ENCODE measurements around the gene IKZF3. TPM values are rescaled to one million over a fixed set of nuclear protein-coding genes. Genes with fewer than 3 reads are reported as not detected.

The IKZF3 gene
- polyA plus RNA-seq, 1 donor from 2014 or later, result not detected

GRCh38 chr17:39716073-39716818, 147.9 kb downstream of the IKZF3 start:
- Histone ChIP-seq H3K4me2 (ENCODE audit: low read length) (no peak overlapping the region), H3K79me2 (replicated peaks; ENCODE audit: insufficient read depth, low read length) (no peaks in the 10 kb centered on the region), H4K20me1 (ENCODE audit: insufficient read depth) (no peaks in the 10 kb centered on the region), H3F3A (ENCODE audit: insufficient read depth, low read length, poor library complexity, severe bottlenecking) (no peaks in the 10 kb centered on the region), H3K9me2 (ENCODE audit: insufficient read depth, low read length) (no peaks in the 10 kb centered on the region), H3K9me3 (ENCODE audit: low read length) (no peaks in the 10 kb centered on the region), H3K27me3 (ENCODE audit: insufficient read depth, low read depth, low read length) (no peaks in the 10 kb centered on the region), H3K27ac (ENCODE audit: low read length) (no peak overlapping the region), H3K4me3 (ENCODE audit: low read length) (no peak overlapping the region), H3K9ac (ENCODE audit: low read length) (no peak overlapping the region), H3K36me3 (ENCODE audit: insufficient read depth, low read length) (no peaks in the 10 kb centered on the region), H2AFZ (ENCODE audit: low read depth, low read length) (no peak overlapping the region)
- TF ChIP-seq POLR2AphosphoS5 (IDR thresholded peaks at IDR 0.05), result no peak
- TF ChIP-seq TAF1 (IDR thresholded peaks at IDR 0.05; ENCODE audit: low read depth), result no peak
- TF ChIP-seq SMC3 (conservative IDR thresholded peaks at IDR 0.05; ENCODE audit: poor library complexity), result no peak

- Histone ChIP-seq H4K20me1 (ENCODE audit: insufficient read depth) (no peaks in the 10 kb centered on the region), H3K36me3 (ENCODE audit: insufficient read depth, low read length) (no peaks in the 10 kb centered on the region), H3K27me3 (ENCODE audit: insufficient read depth, low read depth, low read length) (no peaks in the 10 kb centered on the region), H3F3A (ENCODE audit: insufficient read depth, low read length, poor library complexity, severe bottlenecking) (no peaks in the 10 kb centered on the region), H3K9me3 (ENCODE audit: low read length) (no peaks in the 10 kb centered on the region), H3K9ac (ENCODE audit: low read length) (no peak overlapping the region), H3K79me2 (replicated peaks; ENCODE audit: insufficient read depth, low read length) (no peaks in the 10 kb centered on the region), H3K4me3 (ENCODE audit: low read length) (no peak overlapping the region), H2AFZ (ENCODE audit: low read depth, low read length) (no peak overlapping the region), H3K4me2 (ENCODE audit: low read length) (no peak overlapping the region), H3K9me2 (ENCODE audit: insufficient read depth, low read length) (no peaks in the 10 kb centered on the region), H3K27ac (ENCODE audit: low read length) (no peak overlapping the region)
- TF ChIP-seq CTCF (IDR thresholded peaks at IDR 0.05; ENCODE audit: poor library complexity, severe bottlenecking) (no peak), POLR2AphosphoS5 (IDR thresholded peaks at IDR 0.05) (no peak), MXI1 (conservative IDR thresholded peaks at IDR 0.05; ENCODE audit: poor library complexity, severe bottlenecking) (no peak), RAD21 (conservative IDR thresholded peaks at IDR 0.05) (no peak), TAF1 (IDR thresholded peaks at IDR 0.05; ENCODE audit: low read depth) (no peak), EP300 (conservative IDR thresholded peaks at IDR 0.05; ENCODE audit: poor library complexity, severe bottlenecking) (no peak), EZH2 (IDR thresholded peaks at IDR 0.05; ENCODE audit: borderline replicate concordance, insufficient read depth, low read length, poor library complexity, severe bottlenecking) (no peak), REST (IDR thresholded peaks at IDR 0.05; ENCODE audit: borderline replicate concordance) (no peak), SMC3 (conservative IDR thresholded peaks at IDR 0.05; ENCODE audit: poor library complexity) (no peak)
Measured at GRCh38 chr17:39715375-39716072, 148.6 kb downstream of the IKZF3 start.

All from neural cell (in vitro differentiated cells).